Measurements from ENCODE around the gene PWWP2B.

GRCh38 chr10:132388891-132389432, 8.0 kb upstream of the PWWP2B start:
- no peak for TF ChIP-seq CTCF (IDR thresholded peaks at IDR 0.05)
- no peak for TF ChIP-seq POLR2A (IDR thresholded peaks at IDR 0.05)
